Activated CD8-positive, alpha-beta T cell treated with anti-CD3 and anti-CD28 coated beads for 36 hours (primary cell): ENCODE measurements around the gene INTS6. TPM values are rescaled to one million over a fixed set of nuclear protein-coding genes. Genes with fewer than 3 reads are reported as not detected.

ENCODE experiments used
- ATAC-seq: fragments of 200-7000 bp; cut with Tn5 transposase; one replicate; pipeline ENCODE4 v1.10.0; 2021; ENCODE audit warnings: mild to moderate bottlenecking, moderate library complexity
- CTCF ChIA-PET: fragments of 350-600 bp; sonication (Branson Sonifier 250); formaldehyde crosslinking; loops from one replicate; lab custom pipeline; 2021; ENCODE audit warnings: antibody characterized with exemption; lab: Charles Lee
- POLR2A ChIA-PET: fragments of 350-600 bp; sonication (Branson Sonifier 250); formaldehyde crosslinking; loops from one replicate; lab custom pipeline; 2021; ENCODE audit warnings: antibody characterized with exemption; lab: Charles Lee
- DNase-seq: peaks from one replicate; pipeline ENCODE4 v3.0.0-alpha.2; 2020
- H3K27ac Mint-ChIP-seq: one replicate; pipeline ENCODE4 v1.8.0; 2021; ENCODE audit warnings: mild to moderate bottlenecking, mixed read lengths
- H3K27me3 Mint-ChIP-seq: one replicate; pipeline ENCODE4 v1.8.0; 2021; ENCODE audit warnings: mixed read lengths
- H3K36me3 Mint-ChIP-seq: one replicate; pipeline ENCODE4 v1.8.0; 2021; ENCODE audit warnings: low read depth, mixed read lengths
- H3K4me1 Mint-ChIP-seq: one replicate; pipeline ENCODE4 v1.8.0; 2021; ENCODE audit warnings: low read depth, mixed read lengths
- H3K4me3 Mint-ChIP-seq: one replicate; pipeline ENCODE4 v1.8.0; 2021; ENCODE audit warnings: mild to moderate bottlenecking, moderate library complexity, mixed read lengths
- H3K9me3 Mint-ChIP-seq: one replicate; pipeline ENCODE4 v1.8.0; 2021; ENCODE audit warnings: mixed read lengths
- intact Hi-C: fragments of 100-400 bp; cut with micrococcal nuclease; formaldehyde crosslinking; loops from one replicate; pipeline ENCODE4 v1.10.0; 2022
- total RNA-seq, 2 experiments: library from RNA; stranded (reverse); gene quantifications; one replicate each; pipeline ENCODE4 v1.2.3, GENCODE V29; 2021
- TF ChIP-seq, protein P1 (sequence below): fragments of 200-600 bp; IDR thresholded peaks from one replicate; pipeline ENCODE4 v1.8.0; 2022; ENCODE audit warnings: antibody characterized with exemption, mild to moderate bottlenecking

The INTS6 gene
- total RNA-seq, result 10 to 100 TPM; 52.4 to 54.5 TPM

- CTCF ChIA-PET, result interaction anchor here (2.9 to 3.0 kb wide), 2 partner anchors 134 to 345 kb away, joined by 16 to 19 read pairs; no protein-coding TSS in a partner anchor
- POLR2A ChIA-PET, result interaction anchor here (0.7 to 2.6 kb wide), 19 partner anchors 9 to 373 kb away, joined by 3 to 18 read pairs (median 4); no protein-coding TSS in a partner anchor
- DNase-seq, result peak; percentile 99
- Mint-ChIP-seq H3K9me3 (no peaks in the 10 kb centered on the region), H3K36me3 (peaks cover 67% of the 10 kb centered on the region), H3K4me1 (peaks cover 40% of the 10 kb centered on the region), H3K27me3 (no peaks in the 10 kb centered on the region), H3K27ac (peak within 1 kb of the TSS; percentile 99), H3K4me3 (peak within 1 kb of the TSS; percentile 94)
- ATAC-seq, result peak; percentile 86
- intact Hi-C loops, result loop anchor here (2.0 kb wide), 2 partner anchors 132 to 350 kb away; partner anchors contain the start of gene WDFY2
- TF ChIP-seq, protein P1, sequence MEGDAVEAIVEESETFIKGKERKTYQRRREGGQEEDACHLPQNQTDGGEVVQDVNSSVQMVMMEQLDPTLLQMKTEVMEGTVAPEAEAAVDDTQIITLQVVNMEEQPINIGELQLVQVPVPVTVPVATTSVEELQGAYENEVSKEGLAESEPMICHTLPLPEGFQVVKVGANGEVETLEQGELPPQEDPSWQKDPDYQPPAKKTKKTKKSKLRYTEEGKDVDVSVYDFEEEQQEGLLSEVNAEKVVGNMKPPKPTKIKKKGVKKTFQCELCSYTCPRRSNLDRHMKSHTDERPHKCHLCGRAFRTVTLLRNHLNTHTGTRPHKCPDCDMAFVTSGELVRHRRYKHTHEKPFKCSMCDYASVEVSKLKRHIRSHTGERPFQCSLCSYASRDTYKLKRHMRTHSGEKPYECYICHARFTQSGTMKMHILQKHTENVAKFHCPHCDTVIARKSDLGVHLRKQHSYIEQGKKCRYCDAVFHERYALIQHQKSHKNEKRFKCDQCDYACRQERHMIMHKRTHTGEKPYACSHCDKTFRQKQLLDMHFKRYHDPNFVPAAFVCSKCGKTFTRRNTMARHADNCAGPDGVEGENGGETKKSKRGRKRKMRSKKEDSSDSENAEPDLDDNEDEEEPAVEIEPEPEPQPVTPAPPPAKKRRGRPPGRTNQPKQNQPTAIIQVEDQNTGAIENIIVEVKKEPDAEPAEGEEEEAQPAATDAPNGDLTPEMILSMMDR, result no peak
These were observed at the start of gene INTS6 for GRCh38 chr13:51452361-51453206. Gene INTS6 (minus strand): TSS chr13:51453036. CDS start chr13:51452525, 511 bp downstream.

DNA sequence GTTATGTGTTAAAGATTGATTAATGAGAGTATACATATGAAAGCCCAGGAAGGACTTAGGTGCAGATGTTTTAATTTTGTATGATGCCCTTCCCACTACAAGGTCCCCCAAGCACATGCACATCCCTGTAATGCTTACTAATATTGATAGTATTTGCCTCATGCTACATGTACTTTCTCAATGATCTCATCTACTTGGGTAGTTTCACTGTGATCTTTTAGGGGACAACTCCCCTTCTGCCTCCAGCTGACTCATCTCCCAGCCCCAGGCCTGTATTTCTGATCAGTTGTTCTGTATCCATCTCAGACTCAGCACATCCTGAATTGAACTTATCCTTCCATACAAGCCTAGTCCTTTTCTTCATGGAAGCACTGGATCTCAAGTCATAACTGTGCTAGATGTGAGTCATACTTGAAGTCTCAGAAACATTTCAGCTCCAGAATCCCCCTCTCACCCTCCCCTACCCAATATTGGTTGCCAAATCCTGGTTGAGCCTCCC, 49.4 kb upstream of the INTS6 start:
- TF ChIP-seq, protein P1, result no peak
- intact Hi-C loops, result no loop called here
- no peaks in the 10 kb centered on the region for H3K9me3 Mint-ChIP-seq
- ATAC-seq, result peak; percentile 93
- no peaks in the 10 kb centered on the region for H3K36me3 Mint-ChIP-seq
- ChIA-PET POLR2A (interaction anchor here (0.5 to 1.5 kb wide), 3 partner anchors 18 to 50 kb away, joined by 3 to 5 read pairs (median 3); partner anchors contain the start of gene INTS6), CTCF (interaction anchor here (0.7 kb wide), 1 partner anchor 296 kb away, joined by 3 read pairs; no protein-coding TSS in a partner anchor)
- peaks cover 17% of the 10 kb centered on the region for H3K4me1 Mint-ChIP-seq
- no peak overlapping the region for H3K4me3 Mint-ChIP-seq
- H3K27me3 Mint-ChIP-seq, result peaks cover 8% of the 10 kb centered on the region
- peak; percentile 65 for DNase-seq
- peak overlapping the region; percentile 72 for H3K27ac Mint-ChIP-seq

GRCh38 chr13:51501592-51502152, 48.8 kb upstream of the INTS6 start:
- Mint-ChIP-seq H3K27me3 (peaks cover 8% of the 10 kb centered on the region), H3K9me3 (no peaks in the 10 kb centered on the region), H3K4me1 (peaks cover 17% of the 10 kb centered on the region), H3K4me3 (no peak overlapping the region), H3K36me3 (no peaks in the 10 kb centered on the region), H3K27ac (peak overlapping the region; percentile 72)
- no peak for DNase-seq
- peak; percentile 12 for ATAC-seq
- ChIA-PET CTCF (interaction anchor here (0.7 kb wide), 1 partner anchor 297 kb away, joined by 3 read pairs; no protein-coding TSS in a partner anchor), POLR2A (interaction anchor here (1.5 kb wide), 1 partner anchor 48 kb away, joined by 5 read pairs; no protein-coding TSS in a partner anchor)
- TF ChIP-seq, protein P1, result no peak
- intact Hi-C loops, result no loop called here

- H3K27ac Mint-ChIP-seq, result no peak overlapping the region
- DNase-seq, result no peak
- TF ChIP-seq, protein P1, result no peak
- ATAC-seq, result no peak
- peaks cover 8% of the 10 kb centered on the region for H3K27me3 Mint-ChIP-seq
- POLR2A ChIA-PET, result interaction anchor here (1.5 kb wide), 1 partner anchor 47 kb away, joined by 5 read pairs; no protein-coding TSS in a partner anchor
- H3K9me3 Mint-ChIP-seq, result no peaks in the 10 kb centered on the region
- no peaks in the 10 kb centered on the region for H3K36me3 Mint-ChIP-seq
- intact Hi-C loops, result no loop called here
- peaks cover 17% of the 10 kb centered on the region for H3K4me1 Mint-ChIP-seq
- H3K4me3 Mint-ChIP-seq, result no peak overlapping the region
- CTCF ChIA-PET, result no interaction called here
These were observed 48.3 kb upstream of the INTS6 start for GRCh38 chr13:51501096-51501495.
